ENCODE measurements around the gene COX4I1.

DNA sequence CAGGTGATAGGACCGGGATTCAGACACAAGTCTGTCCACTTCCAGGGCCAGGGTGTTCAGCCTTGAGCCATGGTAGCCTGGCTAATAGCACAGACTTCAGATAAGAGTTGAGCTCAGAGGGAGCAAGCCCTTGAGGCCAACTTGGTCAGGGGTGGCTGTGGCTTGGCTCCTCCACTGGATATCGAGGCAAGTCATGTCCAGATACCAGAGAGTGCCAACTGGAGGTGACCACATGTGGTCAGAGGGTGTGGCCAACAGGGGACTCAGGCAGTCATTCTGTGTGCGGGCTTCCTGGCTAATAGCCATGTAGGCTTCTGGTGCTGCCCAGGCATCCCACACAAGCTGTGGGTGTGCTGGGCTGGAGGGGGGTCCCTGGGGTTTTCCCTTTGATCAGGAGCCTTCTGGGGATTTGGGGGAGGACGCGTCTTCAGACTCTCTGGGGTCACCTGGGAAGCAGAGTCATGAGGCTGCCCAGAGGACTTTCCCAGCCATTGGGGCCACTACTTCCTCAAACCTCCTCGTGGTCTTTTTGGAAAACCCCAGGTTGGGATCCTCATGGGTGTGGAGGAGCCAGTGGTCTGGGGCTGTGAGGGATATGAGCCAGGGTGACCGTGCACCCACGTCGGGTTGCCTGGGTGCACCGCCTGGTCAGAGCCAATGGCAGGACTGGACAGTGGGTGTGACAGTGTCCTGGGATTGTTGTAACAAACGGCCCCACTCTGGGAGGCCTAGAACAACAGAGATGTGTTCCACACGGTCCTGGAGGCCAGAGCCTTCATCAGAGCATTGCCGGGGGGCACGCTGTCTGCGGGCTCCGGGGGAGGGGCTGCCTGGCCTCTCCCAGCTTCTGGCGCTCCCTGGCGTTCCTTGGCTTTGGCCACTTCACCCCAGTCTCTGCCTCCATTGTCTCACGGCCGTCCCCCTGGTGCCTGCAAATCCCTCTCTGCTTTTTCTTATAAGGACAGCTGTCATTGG is 25.0 kb downstream of the COX4I1 start:
- no peak for TF ChIP-seq EZH2 (IDR thresholded peaks at IDR 0.05)
- no peak for TF ChIP-seq CTCF (IDR thresholded peaks at IDR 0.05)
- TF ChIP-seq EZH2phosphoT487 (IDR thresholded peaks at IDR 0.05) = no peak
